ENCODE measurements around the gene NSMF. TPM values are rescaled to one million over a fixed set of nuclear protein-coding genes. Genes with fewer than 3 reads are reported as not detected.

The NSMF gene
- total RNA-seq, 2 experiments from 2014 or later, result 74.1 to 74.6 TPM

DNA sequence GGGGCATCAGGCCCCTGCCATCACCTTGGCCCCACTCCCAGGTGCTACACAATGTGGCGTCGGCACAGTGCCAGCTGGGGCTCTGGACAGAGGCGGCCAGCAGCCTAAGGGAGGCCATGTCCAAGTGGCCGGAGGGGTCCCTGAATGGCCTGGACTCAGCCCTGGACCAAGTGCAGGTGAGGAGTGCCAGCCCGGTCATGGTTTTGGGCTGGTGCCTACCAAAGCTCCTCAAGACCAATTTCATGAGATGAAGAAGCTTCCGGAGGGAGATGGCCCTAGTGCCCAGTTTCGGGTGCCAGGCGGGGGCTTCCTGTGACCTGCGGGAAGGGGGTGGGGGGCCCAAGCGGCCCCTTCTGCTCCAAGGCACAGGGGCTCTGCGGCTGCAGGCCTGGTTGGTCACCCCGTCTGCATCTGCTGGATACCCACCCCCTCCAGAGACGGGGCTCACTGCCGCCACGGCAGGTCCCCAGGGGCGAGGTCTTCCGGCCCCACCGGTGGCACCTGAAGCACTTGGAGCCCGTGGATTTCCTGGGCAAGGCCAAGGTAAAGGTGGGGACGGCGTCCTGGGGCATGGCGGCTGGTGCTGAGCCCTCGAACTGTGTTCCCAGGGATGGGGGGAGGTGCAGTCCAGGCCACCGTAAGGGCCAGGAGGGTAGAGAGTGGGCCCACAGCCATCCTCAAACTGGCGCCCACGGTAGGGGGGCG, 30.1 kb downstream of the NSMF start:
- H3K27ac Mint-ChIP-seq, result no peak overlapping the region
- no peak for DNase-seq
- peaks cover 4% of the 10 kb centered on the region for H3K27me3 Mint-ChIP-seq
- H3K4me3 Mint-ChIP-seq, result no peak overlapping the region
- no peaks in the 10 kb centered on the region for H3K9me3 Mint-ChIP-seq
- H3K36me3 Mint-ChIP-seq, result no peaks in the 10 kb centered on the region
- H3K4me1 Mint-ChIP-seq, result peaks cover 2% of the 10 kb centered on the region

DNA sequence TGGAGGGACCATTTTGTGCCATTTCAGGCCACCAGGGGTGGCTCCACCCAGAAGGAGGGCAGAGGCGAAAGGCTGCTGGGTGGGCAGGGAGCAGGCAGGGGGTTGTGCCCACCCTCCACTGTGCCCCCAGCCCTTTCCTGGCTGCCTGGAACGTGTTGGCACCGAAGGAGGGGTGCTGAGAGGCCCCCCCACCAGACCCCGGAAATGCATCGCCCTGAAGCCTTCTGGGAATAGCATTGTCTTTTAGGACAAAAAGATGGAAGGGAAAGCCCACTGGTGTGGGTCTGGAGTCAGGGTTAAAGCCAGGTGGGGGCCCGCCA, 30.9 kb downstream of the NSMF start:
- Mint-ChIP-seq H3K36me3 (no peaks in the 10 kb centered on the region), H3K4me1 (peaks cover 2% of the 10 kb centered on the region), H3K27me3 (peaks cover 4% of the 10 kb centered on the region), H3K9me3 (no peaks in the 10 kb centered on the region), H3K27ac (no peak overlapping the region), H3K4me3 (no peak overlapping the region)
- DNase-seq, result no peak

DNA sequence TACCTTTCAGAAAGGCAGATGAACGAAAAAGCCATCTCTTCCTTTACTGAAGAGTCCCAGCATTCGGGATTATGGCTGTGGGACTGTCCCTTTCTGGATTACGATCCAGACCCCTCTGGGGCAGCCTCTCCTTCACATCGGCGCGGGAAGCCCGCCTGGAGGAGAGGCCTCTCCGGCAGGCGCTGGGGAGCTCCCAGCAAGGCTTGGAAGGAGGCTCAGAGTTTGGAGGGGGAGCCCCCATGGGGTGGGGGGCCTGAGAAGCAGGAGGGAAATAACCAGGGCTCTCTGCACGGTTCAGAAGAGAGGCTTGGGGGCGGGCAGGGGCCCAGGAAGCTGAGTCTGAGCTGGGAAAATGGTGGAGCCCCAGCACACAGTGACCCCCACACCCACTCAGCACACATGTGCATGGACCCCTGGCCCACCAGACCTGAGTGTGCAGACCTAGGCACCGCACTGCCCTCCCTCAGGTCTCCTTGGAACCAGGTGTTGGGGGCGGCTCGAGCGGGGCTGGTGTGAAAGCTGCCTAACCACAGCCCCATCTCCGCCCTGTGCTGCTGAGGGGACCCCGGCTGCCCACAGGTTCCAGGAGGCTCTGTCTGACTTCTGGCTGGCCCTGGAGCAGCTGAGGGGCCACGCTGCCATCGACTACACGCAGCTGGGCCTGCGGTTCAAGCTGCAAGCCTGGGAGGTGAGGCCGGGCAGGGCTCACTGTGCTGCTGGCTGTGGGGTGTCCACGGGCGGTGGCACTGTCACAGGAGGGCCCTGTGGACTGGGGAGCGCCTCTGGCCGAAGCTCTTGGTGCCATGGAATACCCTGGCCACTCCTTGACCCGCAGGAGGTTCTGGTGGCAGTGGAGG, 31.5 kb downstream of the NSMF start:
- no peaks in the 10 kb centered on the region for H3K9me3 Mint-ChIP-seq
- DNase-seq, result no peak

DNA sequence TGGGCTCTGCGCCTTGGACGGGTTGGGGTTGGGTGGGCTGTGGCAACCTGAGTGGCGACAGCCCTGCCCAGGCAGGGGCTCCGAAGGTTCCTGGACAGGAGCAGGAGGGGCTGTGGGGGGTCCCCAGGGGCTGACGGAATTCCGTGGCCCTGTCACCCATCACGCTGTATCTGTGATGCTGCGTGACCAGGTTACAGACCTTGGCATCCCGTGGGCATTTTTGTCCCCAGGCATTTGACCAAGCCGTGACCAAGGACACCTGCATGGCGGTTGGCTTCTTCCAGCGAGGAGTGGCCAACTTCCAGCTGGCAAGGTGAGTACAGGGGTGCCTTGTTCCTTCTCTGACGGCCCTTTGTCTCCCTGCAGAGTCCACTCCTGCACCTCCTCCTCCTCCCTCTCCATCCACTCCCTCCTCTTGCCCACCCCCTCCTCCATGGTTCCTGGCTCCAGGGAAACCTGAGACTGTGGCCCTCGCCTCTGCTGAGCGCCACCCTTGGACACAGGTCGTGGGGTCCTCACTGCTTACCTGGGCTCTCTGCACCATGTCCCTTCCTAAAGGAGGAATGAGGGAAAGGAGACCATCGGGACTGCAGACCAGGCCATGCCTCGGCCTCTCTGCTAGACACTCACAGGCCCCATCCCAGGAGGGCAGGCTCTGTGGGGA, 33.0 kb downstream of the NSMF start:
- peaks cover 10% of the 10 kb centered on the region for H3K4me1 Mint-ChIP-seq
- DNase-seq, result no peak
- H3K36me3 Mint-ChIP-seq, result no peaks in the 10 kb centered on the region
- H3K4me3 Mint-ChIP-seq, result no peak overlapping the region
- H3K9me3 Mint-ChIP-seq, result no peaks in the 10 kb centered on the region
- peaks cover 4% of the 10 kb centered on the region for H3K27me3 Mint-ChIP-seq
- H3K27ac Mint-ChIP-seq, result no peak overlapping the region

More for the DNA sequence above, 31.5 kb downstream of the NSMF start:
- Mint-ChIP-seq H3K4me1 (peaks cover 2% of the 10 kb centered on the region), H3K27me3 (peaks cover 4% of the 10 kb centered on the region), H3K36me3 (no peaks in the 10 kb centered on the region), H3K4me3 (no peak overlapping the region), H3K27ac (no peak overlapping the region)

DNA sequence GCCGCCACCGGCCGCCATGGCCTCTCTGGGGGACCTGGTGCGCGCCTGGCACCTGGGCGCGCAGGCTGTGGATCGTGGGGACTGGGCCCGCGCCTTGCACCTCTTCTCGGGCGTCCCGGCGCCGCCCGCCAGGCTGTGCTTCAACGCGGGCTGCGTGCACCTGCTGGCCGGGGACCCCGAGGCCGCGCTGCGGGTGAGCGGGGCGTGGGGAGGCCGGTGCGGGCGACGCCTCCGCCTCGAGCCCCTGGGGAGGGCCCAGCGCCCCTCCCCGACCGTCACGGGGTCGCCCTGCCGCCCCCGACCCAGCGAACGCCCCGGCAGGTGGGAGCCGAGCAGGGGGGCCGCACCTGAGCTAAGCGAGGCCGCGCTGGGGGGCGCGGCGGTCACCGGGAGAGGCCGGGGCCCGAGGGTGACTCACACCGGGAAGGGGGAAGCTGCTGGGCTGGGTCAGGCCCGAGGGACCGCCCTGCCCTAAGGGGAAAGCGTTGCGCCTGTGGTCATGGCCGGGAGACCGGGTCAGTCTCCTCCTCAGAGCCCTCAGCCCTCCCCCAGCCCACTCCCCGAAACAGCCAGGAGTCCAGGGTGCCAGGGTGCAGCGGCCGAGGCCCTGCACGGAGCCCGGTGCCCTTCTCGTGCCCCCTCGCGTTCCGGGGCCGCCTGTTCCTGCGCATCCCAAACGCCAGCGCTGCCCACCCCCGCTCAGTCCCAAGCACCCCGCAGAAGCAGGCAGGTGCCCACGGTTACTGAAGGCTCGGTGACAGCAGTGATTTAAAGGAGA, 35.4 kb downstream of the NSMF start:
- Mint-ChIP-seq H3K4me3 (no peak overlapping the region), H3K36me3 (no peaks in the 10 kb centered on the region), H3K27ac (no peak overlapping the region), H3K9me3 (no peaks in the 10 kb centered on the region), H3K4me1 (peaks cover 10% of the 10 kb centered on the region), H3K27me3 (peaks cover 4% of the 10 kb centered on the region)
- no peak for DNase-seq

DNA sequence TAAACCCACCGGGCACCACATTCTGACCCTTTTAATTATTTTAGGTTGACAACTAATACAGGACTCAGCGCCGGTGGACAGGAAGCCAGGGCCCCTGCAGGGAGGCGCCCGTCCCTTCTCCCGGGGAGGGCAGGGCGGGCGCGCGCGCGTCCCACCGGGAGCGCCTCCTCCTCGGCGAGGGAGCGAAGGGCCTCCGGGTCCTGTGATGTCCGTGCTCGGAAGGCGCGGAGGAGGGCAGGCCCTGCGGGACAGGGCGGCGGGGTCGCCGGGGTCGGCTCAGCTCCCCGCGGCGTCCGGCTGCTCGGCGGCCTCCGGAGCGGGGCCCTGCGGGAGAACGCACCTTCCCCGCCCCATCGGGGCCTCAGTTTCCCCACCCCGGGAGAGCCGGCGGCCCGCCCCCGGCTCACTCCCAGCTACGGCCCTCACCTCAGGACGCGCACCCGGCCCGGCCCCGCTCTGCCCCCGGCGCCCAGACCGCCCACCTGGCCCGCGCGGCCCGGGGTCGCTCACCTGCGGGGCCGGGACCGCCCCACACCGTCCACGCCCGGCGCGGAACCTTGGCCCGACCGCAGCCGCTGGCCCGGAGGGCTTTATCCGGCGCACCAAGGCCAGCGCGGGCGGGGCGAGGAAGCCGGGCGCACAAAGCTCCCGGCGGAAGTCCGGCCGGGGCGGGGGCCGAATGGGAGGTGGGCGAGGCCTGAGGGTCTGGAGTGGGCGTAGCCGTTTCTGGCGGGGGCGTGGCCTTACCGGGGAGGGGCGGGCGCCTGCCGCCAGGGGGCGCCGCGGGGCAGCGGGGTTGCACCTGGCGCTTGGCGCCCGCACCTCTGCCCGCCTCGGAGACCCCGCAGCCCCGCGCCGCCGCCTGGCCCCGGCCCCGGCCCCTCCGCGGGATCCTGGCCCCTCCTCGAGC, 36.3 kb downstream of the NSMF start, which contains the start of the genes EXD3 and NOXA1:
Gene EXD3, minus strand, starts transcription at position 559 of the 910 bp plus-strand sequence. CDS start 27,805 bp downstream, outside the sequence.
Gene NOXA1, plus strand, starts transcription at position 790 of the 910 bp plus-strand sequence. CDS start 137 bp downstream, outside the sequence.
- Mint-ChIP-seq H3K27me3 (peaks cover 4% of the 10 kb centered on the region), H3K4me1 (peaks cover 10% of the 10 kb centered on the region), H3K27ac (peak within 1 kb of the TSS; percentile 35), H3K9me3 (no peaks in the 10 kb centered on the region), H3K36me3 (no peaks in the 10 kb centered on the region), H3K4me3 (peak within 1 kb of the TSS; percentile 87)
- DNase-seq, result peak; percentile 96

DNA sequence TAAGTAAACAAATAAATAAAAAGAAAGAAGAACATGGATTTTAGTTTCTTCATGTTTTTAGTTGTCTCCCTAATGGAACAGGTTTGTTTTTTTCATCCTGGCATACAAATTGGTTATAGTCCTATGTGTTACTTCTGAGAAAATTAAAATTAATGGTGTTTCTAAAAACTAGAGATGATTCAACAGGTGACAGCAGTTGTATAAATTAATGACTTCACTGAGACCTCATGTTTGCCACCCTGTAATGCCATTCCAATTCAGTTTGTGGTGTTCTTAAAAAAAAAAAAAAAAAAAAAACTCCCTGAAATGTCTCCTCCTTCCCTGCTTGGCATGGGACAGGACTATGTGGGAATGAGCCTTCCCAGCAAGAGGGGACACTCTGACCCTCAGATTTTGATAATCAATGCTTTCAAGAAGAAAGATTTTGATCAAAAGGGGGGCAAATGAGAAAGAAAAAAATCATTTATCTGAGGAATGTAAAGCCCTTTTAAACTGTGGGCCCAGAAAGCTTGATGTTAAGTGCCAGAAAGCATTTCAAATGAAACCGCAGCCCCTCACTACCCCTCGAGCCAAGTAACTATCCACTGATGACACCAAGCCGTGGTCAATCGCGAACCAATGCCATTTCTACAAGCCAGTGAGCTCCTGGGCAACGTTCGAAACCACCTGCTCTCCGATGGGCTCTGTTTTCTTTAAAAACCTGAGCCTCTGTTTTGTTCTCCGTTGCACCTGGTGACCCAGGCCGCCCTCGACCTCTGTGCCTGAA, 37.1 kb downstream of the NSMF start:
- Mint-ChIP-seq H3K27ac (peak overlapping the region; percentile 35), H3K9me3 (no peaks in the 10 kb centered on the region), H3K4me1 (peaks cover 10% of the 10 kb centered on the region), H3K36me3 (no peaks in the 10 kb centered on the region), H3K27me3 (peaks cover 4% of the 10 kb centered on the region), H3K4me3 (peak overlapping the region; percentile 87)
- DNase-seq, result no peak

DNA sequence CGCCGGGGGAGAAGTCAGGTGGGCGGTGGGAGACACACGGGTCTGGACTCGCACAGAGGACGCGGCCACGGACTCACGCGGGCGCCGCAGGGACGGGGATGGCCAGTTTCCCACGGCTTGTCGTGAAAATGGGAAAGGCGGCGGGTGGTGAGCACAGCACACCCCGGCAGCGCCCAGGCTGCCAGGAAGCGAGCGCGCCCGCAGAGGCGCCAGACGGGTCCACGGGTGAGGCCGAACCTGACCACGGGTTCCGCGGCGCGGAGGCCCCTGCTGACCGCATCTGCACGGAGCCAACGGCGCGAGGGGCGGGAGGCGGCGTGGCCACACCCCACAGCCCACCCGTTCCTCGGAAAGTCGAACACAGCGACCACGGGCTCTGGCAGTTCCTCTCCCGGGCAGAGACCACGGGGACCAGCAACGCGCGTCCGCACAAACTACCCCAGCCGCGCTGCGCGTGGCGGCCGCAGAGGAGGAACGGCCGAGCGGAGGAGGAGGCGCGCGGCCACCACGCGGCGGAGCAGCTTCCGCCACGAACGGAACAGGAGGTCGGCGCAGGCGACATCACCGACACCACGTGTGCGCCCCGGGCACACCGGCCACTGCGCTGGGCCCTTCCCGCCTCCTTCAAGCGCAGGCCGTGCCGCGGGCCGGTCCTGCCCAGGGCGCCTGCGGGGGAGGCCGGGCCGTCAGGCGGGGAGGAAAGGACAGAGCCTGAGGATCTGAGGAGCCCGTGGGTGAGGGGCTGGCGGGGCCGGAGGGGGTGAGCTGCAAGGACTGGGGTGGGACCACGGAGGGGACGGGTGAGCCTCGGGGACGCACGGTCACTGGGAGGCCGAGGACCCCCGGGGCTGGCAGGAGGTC, 41.7 kb downstream of the NSMF start:
- Mint-ChIP-seq H3K4me1 (peaks cover 9% of the 10 kb centered on the region), H3K27ac (peak overlapping the region; percentile 66), H3K27me3 (no peaks in the 10 kb centered on the region), H3K36me3 (peaks cover 2% of the 10 kb centered on the region), H3K9me3 (no peaks in the 10 kb centered on the region), H3K4me3 (peak overlapping the region; percentile 67)
- DNase-seq, result no peak

DNA sequence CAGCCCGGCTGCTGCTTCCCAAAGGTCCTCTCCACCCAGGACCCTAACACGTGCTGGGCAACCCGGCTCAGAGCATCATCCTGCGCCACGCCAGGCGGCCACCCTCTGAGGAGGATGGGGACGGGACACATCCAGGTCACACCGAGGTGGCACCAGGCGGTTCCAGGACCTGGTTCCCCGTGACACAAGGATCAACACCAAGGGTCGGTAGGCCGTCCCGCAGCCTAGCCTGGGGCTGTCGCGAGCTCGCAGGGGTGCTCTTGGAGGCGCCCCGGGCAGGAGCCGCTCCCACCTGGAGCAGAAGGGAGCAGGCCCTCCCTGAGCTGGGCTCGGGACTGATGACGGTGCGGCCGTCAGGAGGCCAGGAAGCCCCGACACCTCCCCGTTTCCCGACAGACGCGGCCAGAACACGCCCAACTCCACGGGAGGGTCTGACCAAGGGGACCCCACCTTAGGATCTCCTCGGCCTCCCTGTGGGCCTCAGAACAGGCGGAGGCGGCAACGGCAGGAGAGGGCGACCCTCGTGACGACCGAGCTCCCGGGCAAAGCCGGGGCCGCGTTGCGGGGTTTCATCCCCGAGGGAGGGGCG, 42.5 kb downstream of the NSMF start:
- no peaks in the 10 kb centered on the region for H3K9me3 Mint-ChIP-seq
- H3K27me3 Mint-ChIP-seq, result no peaks in the 10 kb centered on the region
- H3K36me3 Mint-ChIP-seq, result peaks cover 2% of the 10 kb centered on the region
- no peak overlapping the region for H3K27ac Mint-ChIP-seq
- H3K4me1 Mint-ChIP-seq, result peaks cover 2% of the 10 kb centered on the region
- no peak for DNase-seq
- no peak overlapping the region for H3K4me3 Mint-ChIP-seq

DNA sequence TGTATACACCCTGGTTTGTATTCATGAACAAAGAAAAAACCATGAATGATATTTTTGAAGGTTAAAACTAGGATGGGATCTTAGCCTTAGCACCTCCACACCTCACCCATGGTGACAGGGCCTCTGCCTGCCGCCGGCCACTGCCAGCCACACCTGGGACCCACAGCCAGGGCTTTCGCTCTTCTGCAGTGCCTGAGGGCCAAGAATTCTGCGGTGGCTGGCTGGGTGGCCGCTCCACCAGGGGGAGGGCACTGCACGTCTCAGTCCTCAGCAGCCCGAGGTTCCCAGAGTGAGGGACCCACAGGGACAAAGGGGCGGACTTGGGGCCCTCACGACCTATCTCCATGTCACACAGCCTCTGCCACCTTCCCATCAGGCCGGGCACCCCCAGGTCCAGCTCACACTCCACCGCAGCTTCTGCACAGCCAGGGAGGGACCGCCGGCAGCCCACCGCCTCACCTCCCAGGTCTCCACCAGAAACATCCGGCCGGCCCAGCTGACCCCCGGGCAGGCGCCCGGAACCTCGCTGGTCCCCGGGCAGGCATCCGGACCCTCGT, 43.0 kb downstream of the NSMF start:
- Mint-ChIP-seq H3K27me3 (no peaks in the 10 kb centered on the region), H3K4me3 (no peak overlapping the region), H3K9me3 (no peaks in the 10 kb centered on the region), H3K36me3 (peaks cover 2% of the 10 kb centered on the region), H3K4me1 (peaks cover 2% of the 10 kb centered on the region), H3K27ac (no peak overlapping the region)
- no peak for DNase-seq

DNA sequence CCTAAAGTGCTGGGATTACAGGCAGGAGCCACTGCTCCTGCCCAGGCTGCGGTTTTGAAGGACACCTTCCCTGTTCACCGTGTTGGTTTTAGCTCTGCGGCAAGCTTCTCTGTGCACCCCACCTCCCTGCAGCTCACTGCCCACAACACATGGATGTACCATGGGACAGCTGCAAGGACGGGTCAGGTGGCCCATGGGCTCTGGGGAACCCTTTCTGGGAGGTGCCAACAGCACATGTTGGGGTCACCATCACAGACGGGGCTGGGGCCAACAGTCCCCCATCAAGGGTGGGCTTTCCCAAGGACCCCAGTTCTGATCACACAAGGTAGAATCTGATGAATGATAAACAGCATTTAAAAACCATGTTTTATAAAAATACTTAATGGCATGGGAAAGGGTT, 43.7 kb downstream of the NSMF start:
- peaks cover 2% of the 10 kb centered on the region for H3K4me1 Mint-ChIP-seq
- no peak overlapping the region for H3K27ac Mint-ChIP-seq
- no peaks in the 10 kb centered on the region for H3K27me3 Mint-ChIP-seq
- H3K9me3 Mint-ChIP-seq, result no peaks in the 10 kb centered on the region
- no peak overlapping the region for H3K4me3 Mint-ChIP-seq
- no peak for DNase-seq
- peaks cover 2% of the 10 kb centered on the region for H3K36me3 Mint-ChIP-seq

DNA sequence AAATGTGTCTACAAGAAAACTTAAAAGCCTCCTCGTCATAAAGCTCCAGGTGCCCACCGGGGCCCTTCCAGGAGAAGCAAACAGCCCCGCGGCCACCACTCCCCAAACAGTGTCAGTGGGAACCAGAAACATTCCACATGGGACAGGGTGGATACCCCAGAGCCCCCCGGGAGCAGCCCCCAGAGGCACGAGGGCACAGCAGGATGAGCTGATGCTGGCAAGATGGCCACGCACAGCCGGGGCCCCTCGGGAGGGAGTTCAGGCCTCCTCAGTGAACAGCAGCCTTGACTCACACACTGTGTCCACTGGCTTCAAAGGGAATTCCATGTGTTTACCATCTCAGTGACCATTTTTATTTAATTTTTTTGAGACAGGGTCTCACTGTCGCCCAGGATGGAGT, 46.7 kb downstream of the NSMF start:
- no peaks in the 10 kb centered on the region for H3K27me3 Mint-ChIP-seq
- no peaks in the 10 kb centered on the region for H3K9me3 Mint-ChIP-seq
- H3K27ac Mint-ChIP-seq, result no peak overlapping the region
- H3K4me1 Mint-ChIP-seq, result peaks cover 2% of the 10 kb centered on the region
- H3K4me3 Mint-ChIP-seq, result no peak overlapping the region
- H3K36me3 Mint-ChIP-seq, result peaks cover 2% of the 10 kb centered on the region
- no peak for DNase-seq

All from activated naive CD8-positive, alpha-beta T cell treated with anti-CD3 and anti-CD28 coated beads for 36 hours (primary cell).